Loucy (cell line): ENCODE measurements around the gene ACP6.

Source experiments
- H2AFZ ChIP-seq: fragments of 200-600 bp; sonication (generic); 2 replicates; pipeline ENCODE4 v1.6.0; 2016; ENCODE audit warnings: antibody characterized with exemption, mild to moderate bottlenecking, low read length, moderate library complexity
- H3F3A ChIP-seq: fragments of 200-600 bp; 2 replicates; pipeline ENCODE4 v1.6.0; 2016; ENCODE audit warnings: antibody characterized with exemption, low read depth, mild to moderate bottlenecking
- H3K27me3 ChIP-seq: fragments of 200-600 bp; sonication (generic); 2 replicates; pipeline ENCODE4 v1.6.1; 2014; ENCODE audit warnings: low read length, mild to moderate bottlenecking; ENCODE audit not compliant: insufficient read depth, poor library complexity, severe bottlenecking
- H3K36me3 ChIP-seq: fragments of 200-600 bp; sonication (generic); 2 replicates; pipeline ENCODE4 v1.6.1; 2016; ENCODE audit warnings: low read length; ENCODE audit not compliant: insufficient read depth
- H3K4me1 ChIP-seq: fragments of 200-600 bp; sonication (generic); 2 replicates; pipeline ENCODE4 v1.5.1; 2014; ENCODE audit warnings: low read length, mild to moderate bottlenecking; ENCODE audit not compliant: insufficient read depth, poor library complexity, severe bottlenecking
- H3K4me2 ChIP-seq: fragments of 200-600 bp; sonication (generic); 2 replicates; pipeline ENCODE4 v1.6.0; 2014; ENCODE audit warnings: antibody characterized with exemption, low read length, low read depth, mild to moderate bottlenecking; ENCODE audit not compliant: poor library complexity, severe bottlenecking
- H3K4me3 ChIP-seq: fragments of 200-600 bp; sonication (generic); 2 replicates; pipeline ENCODE4 v1.5.1; 2014; ENCODE audit warnings: low read length, mild to moderate bottlenecking, mixed read lengths; ENCODE audit not compliant: poor library complexity, severe bottlenecking
- H3K79me2 ChIP-seq: fragments of 200-600 bp; sonication (generic); 2 replicates; pipeline ENCODE4 v1.6.1; 2014; ENCODE audit warnings: low read length; ENCODE audit not compliant: insufficient read depth
- H3K9ac ChIP-seq: fragments of 200-600 bp; sonication (generic); 2 replicates; pipeline ENCODE4 v1.6.0; 2014; ENCODE audit warnings: mild to moderate bottlenecking, low read depth, low read length, moderate library complexity; ENCODE audit not compliant: poor library complexity, severe bottlenecking
- H3K9me2 ChIP-seq: fragments of 200-600 bp; sonication (generic); replicated peaks from 2 replicates; pipeline ENCODE4 v1.6.1; 2016; ENCODE audit warnings: low read depth, low read length, mixed read lengths
- H3K9me3 ChIP-seq: fragments of 200-600 bp; sonication (generic); 2 replicates; pipeline ENCODE4 v1.6.1; 2014; ENCODE audit warnings: mild to moderate bottlenecking, antibody characterized with exemption, low read length, low read depth; ENCODE audit not compliant: insufficient read depth
- H4K20me1 ChIP-seq: fragments of 200-600 bp; sonication (generic); 2 replicates; pipeline ENCODE4 v1.6.0; 2014; ENCODE audit warnings: antibody characterized with exemption, low read length, mild to moderate bottlenecking; ENCODE audit not compliant: insufficient read depth, poor library complexity, severe bottlenecking
- CTCF ChIP-seq: fragments of 200-600 bp; sonication (generic); conservative IDR thresholded peaks from 2 replicates; pipeline ENCODE4 v1.5.1; 2014; ENCODE audit warnings: mild to moderate bottlenecking, antibody characterized with exemption, low read length
- EZH2phosphoT487 ChIP-seq: fragments of 200-600 bp; IDR thresholded peaks from 2 replicates; pipeline ENCODE4 v1.6.1; 2018; ENCODE audit warnings: antibody characterized with exemption, mild to moderate bottlenecking, moderate library complexity, borderline replicate concordance

Gene ACP6

GRCh38 chr1:147599362-147600118, 70.8 kb downstream of the ACP6 start:
- Histone ChIP-seq H3K36me3 (no peaks in the 10 kb centered on the region), H3K4me2 (peak overlapping the region; percentile 95), H3F3A (no peaks in the 10 kb centered on the region), H3K9me3 (no peaks in the 10 kb centered on the region), H3K79me2 (peaks cover 32% of the 10 kb centered on the region), H3K9ac (peak overlapping the region; percentile 80), H3K27me3 (peaks cover 11% of the 10 kb centered on the region), H3K4me3 (peak overlapping the region; percentile 76), H3K9me2 (no peaks in the 10 kb centered on the region), H2AFZ (peak overlapping the region; percentile 88), H4K20me1 (no peaks in the 10 kb centered on the region), H3K4me1 (peaks cover 28% of the 10 kb centered on the region)
- TF ChIP-seq CTCF (no peak), EZH2phosphoT487 (no peak)

- Histone ChIP-seq H3K9ac (peak overlapping the region; percentile 80), H3K9me2 (no peaks in the 10 kb centered on the region), H4K20me1 (no peaks in the 10 kb centered on the region), H3K4me2 (peak overlapping the region; percentile 95), H3F3A (no peaks in the 10 kb centered on the region), H3K9me3 (no peaks in the 10 kb centered on the region), H2AFZ (peak overlapping the region; percentile 88), H3K79me2 (peaks cover 31% of the 10 kb centered on the region), H3K4me3 (peak overlapping the region; percentile 76), H3K36me3 (no peaks in the 10 kb centered on the region), H3K4me1 (peaks cover 28% of the 10 kb centered on the region), H3K27me3 (peaks cover 11% of the 10 kb centered on the region)
- TF ChIP-seq CTCF (no peak), EZH2phosphoT487 (no peak)
Measured at GRCh38 chr1:147598621-147599361, 71.5 kb downstream of the ACP6 start.

GRCh38 chr1:147597010-147597409, 73.3 kb downstream of the ACP6 start:
- Histone ChIP-seq H3K36me3 (no peaks in the 10 kb centered on the region), H3K27me3 (peaks cover 26% of the 10 kb centered on the region), H3K9ac (no peak overlapping the region), H3K4me1 (peaks cover 18% of the 10 kb centered on the region), H4K20me1 (peaks cover 4% of the 10 kb centered on the region), H3K79me2 (peaks cover 14% of the 10 kb centered on the region), H3K4me3 (no peak overlapping the region), H3K9me2 (no peaks in the 10 kb centered on the region), H3K9me3 (no peaks in the 10 kb centered on the region), H3K4me2 (no peak overlapping the region), H2AFZ (no peak overlapping the region), H3F3A (no peaks in the 10 kb centered on the region)
- TF ChIP-seq EZH2phosphoT487 (no peak), CTCF (no peak)
